Smooth muscle cell (in vitro differentiated cells): ENCODE data around the gene TMEM126A. TPM values are rescaled to one million over a fixed set of nuclear protein-coding genes. Genes with fewer than 3 reads are reported as not detected.
"Not testable (repeated sequence)": the region's sequence is repeated elsewhere in the genome, so short reads cannot be mapped to it uniquely, and the experiment has no call there.

Experiments
- DNase-seq: peaks from one replicate; lab custom pipeline; 2025; ENCODE audit not compliant: unreplicated experiment; lab: John Stamatoyannopoulos, UW
- H2AFZ ChIP-seq: fragments of 200-600 bp; sonication (generic); 2 replicates; pipeline ENCODE4 v1.6.0; 2016; ENCODE audit warnings: antibody characterized with exemption, low read depth, mild to moderate bottlenecking
- H3F3A ChIP-seq: fragments of 200-600 bp; sonication (generic); 2 replicates; pipeline ENCODE4 v1.6.0; 2017; ENCODE audit warnings: antibody characterized with exemption, low read depth
- H3K27ac ChIP-seq: fragments of 200-600 bp; sonication (generic); 2 replicates; pipeline ENCODE4 v1.5.1; 2016; ENCODE audit warnings: low read depth, mild to moderate bottlenecking
- H3K27me3 ChIP-seq: fragments of 200-600 bp; sonication (generic); 2 replicates; pipeline ENCODE4 v1.6.1; 2016; ENCODE audit warnings: low read depth, mild to moderate bottlenecking
- H3K36me3 ChIP-seq: fragments of 200-600 bp; sonication (generic); 2 replicates; pipeline ENCODE4 v1.5.1; 2016; ENCODE audit warnings: low read depth
- H3K4me1 ChIP-seq: fragments of 200-600 bp; sonication (generic); 2 replicates; pipeline ENCODE4 v1.5.1; 2016; ENCODE audit warnings: low read depth
- H3K4me2 ChIP-seq: fragments of 200-600 bp; sonication (generic); 2 replicates; pipeline ENCODE4 v1.6.0; 2016; ENCODE audit warnings: mild to moderate bottlenecking
- H3K4me3 ChIP-seq: fragments of 200-600 bp; sonication (generic); 2 replicates; pipeline ENCODE4 v1.5.1; 2016; ENCODE audit warnings: mild to moderate bottlenecking
- H3K79me2 ChIP-seq: fragments of 200-600 bp; sonication (generic); 2 replicates; pipeline ENCODE4 v1.6.0; 2016; ENCODE audit warnings: low read depth, mild to moderate bottlenecking
- H3K9ac ChIP-seq: fragments of 200-600 bp; sonication (generic); 2 replicates; pipeline ENCODE4 v1.6.0; 2016; ENCODE audit warnings: low read depth
- H3K9me3 ChIP-seq: fragments of 200-600 bp; sonication (generic); replicated peaks from 2 replicates; pipeline ENCODE4 v1.5.1; 2016; ENCODE audit warnings: low read depth
- H4K20me1 ChIP-seq: fragments of 200-600 bp; sonication (generic); 2 replicates; pipeline ENCODE4 v1.6.0; 2016; ENCODE audit warnings: low read depth
- CTCF ChIP-seq: fragments of 200-600 bp; sonication (generic); IDR thresholded peaks from 2 replicates; pipeline ENCODE4 v1.5.1; 2017; ENCODE audit warnings: borderline replicate concordance, mild to moderate bottlenecking, antibody characterized with exemption; ENCODE audit not compliant: insufficient read depth, poor library complexity, severe bottlenecking
- WGBS: methylation state at CpG from one replicate; pipeline ENCODE4 v1.1.7; 2016; ENCODE audit warnings: low lambda C conversion rate; 5-methylcytosine and 5-hydroxymethylcytosine counted together
- polyA plus RNA-seq: library from polyadenylated mRNA; unstranded; fragments of >200 nt; fragmentation: Nextera tagmentation; extraction: Ambion mirVana; gene quantifications from 2 replicates; pipeline ENCODE4 v1.2.1, GENCODE V29; 2016
- total RNA-seq: library from RNA; depleted of rRNA; stranded (reverse); fragments of >200 nt; gene quantifications from 2 replicates; pipeline ENCODE4 v1.2.3, GENCODE V29; 2014

TMEM126A gene
- total and polyA plus RNA-seq, 2 experiments from 2014 or later: 53.4 to 69.1 TPM

GRCh38 chr11:85651118-85651517 lies 3.4 kb downstream of the TMEM126A start:
- no peak for DNase-seq
- no peak overlapping the region for H2AFZ ChIP-seq
- H3K9ac ChIP-seq: no peak overlapping the region
- peaks cover 5% of the 10 kb centered on the region for H3K36me3 ChIP-seq
- H3K9me3 ChIP-seq: no peaks in the 10 kb centered on the region
- H3K4me3 ChIP-seq: no peak overlapping the region
- H4K20me1 ChIP-seq: peaks cover 12% of the 10 kb centered on the region
- peaks cover 7% of the 10 kb centered on the region for H3F3A ChIP-seq
- H3K79me2 ChIP-seq: no peaks in the 10 kb centered on the region
- no peaks in the 10 kb centered on the region for H3K27me3 ChIP-seq
- no peak overlapping the region for H3K27ac ChIP-seq
- peaks cover 4% of the 10 kb centered on the region for H3K4me1 ChIP-seq
- H3K4me2 ChIP-seq: no peak overlapping the region
- no peak for TF ChIP-seq CTCF
- WGBS: 97% methylated on average over 1 of the region's 1 CpG

- Histone ChIP-seq H3K4me1 (peaks cover 4% of the 10 kb centered on the region), H4K20me1 (peaks cover 29% of the 10 kb centered on the region), H3K4me3 (no peak overlapping the region), H2AFZ (no peak overlapping the region), H3K79me2 (peaks cover 15% of the 10 kb centered on the region), H3F3A (peaks cover 21% of the 10 kb centered on the region), H3K27ac (no peak overlapping the region), H3K9me3 (no peaks in the 10 kb centered on the region), H3K4me2 (no peak overlapping the region), H3K27me3 (no peaks in the 10 kb centered on the region), H3K9ac (no peak overlapping the region), H3K36me3 (peaks cover 15% of the 10 kb centered on the region)
- WGBS: 89% methylated on average over 3 of the region's 3 CpGs
- no peak for TF ChIP-seq CTCF
- no peak for DNase-seq
Observed at GRCh38 chr11:85652786-85653447, 5.2 kb downstream of the TMEM126A start.

GRCh38 chr11:85654343-85654742 lies 6.6 kb downstream of the TMEM126A start:
- H3K9ac ChIP-seq, H2AFZ ChIP-seq, H3K27ac ChIP-seq, H3K4me1 ChIP-seq, H3K4me2 ChIP-seq, DNase-seq, H3K4me3 ChIP-seq, H3K9me3 ChIP-seq, H3K27me3 ChIP-seq: not testable (repeated sequence)
- H4K20me1 ChIP-seq: peaks cover 43% of the 10 kb centered on the region
- H3F3A ChIP-seq: peaks cover 26% of the 10 kb centered on the region
- H3K79me2 ChIP-seq: peaks cover 30% of the 10 kb centered on the region
- H3K36me3 ChIP-seq: peaks cover 19% of the 10 kb centered on the region
- WGBS: 99% methylated on average over 4 of the region's 4 CpGs

- H3K79me2 ChIP-seq: peaks cover 54% of the 10 kb centered on the region
- H4K20me1 ChIP-seq: peaks cover 67% of the 10 kb centered on the region
- peaks cover 19% of the 10 kb centered on the region for H3K36me3 ChIP-seq
Observed at GRCh38 chr11:85656777-85657176, 9.0 kb downstream of the TMEM126A start.

More at GRCh38 chr11:85656777-85657176, 9.0 kb downstream of the TMEM126A start:
- Histone ChIP-seq H3K9ac (no peak overlapping the region), H3K4me1 (peaks cover 31% of the 10 kb centered on the region), H3K9me3 (no peaks in the 10 kb centered on the region), H3K27me3 (no peaks in the 10 kb centered on the region), H3F3A (peaks cover 32% of the 10 kb centered on the region), H2AFZ (no peak overlapping the region), H3K27ac (peak overlapping the region; percentile 34), H3K4me3 (no peak overlapping the region), H3K4me2 (no peak overlapping the region)
- no peak for DNase-seq
- WGBS: 97% methylated on average over 1 of the region's 1 CpG
- TF ChIP-seq CTCF: no peak
